Stimulated activated CD8-positive, alpha-beta memory T cell treated with anti-CD3 and anti-CD28 coated beads, Interleukin-15, amount 100 ng/mL, for 4 hours (primary cell): ENCODE data around the gene SRPRA.
A peak's percentile ranks its signal among the peaks of the same experiment; 100 is the strongest.
"Not testable (repeated sequence)": the region's sequence is repeated elsewhere in the genome, so short reads cannot be mapped to it uniquely, and the experiment has no call there.

ENCODE experiments used
- DNase-seq, 2 donors: peaks; one replicate each; pipeline ENCODE4 v3.0.0-alpha.2; 2020; ENCODE audit warnings: low read depth in 2 of 2

Gene SRPRA, protein sequence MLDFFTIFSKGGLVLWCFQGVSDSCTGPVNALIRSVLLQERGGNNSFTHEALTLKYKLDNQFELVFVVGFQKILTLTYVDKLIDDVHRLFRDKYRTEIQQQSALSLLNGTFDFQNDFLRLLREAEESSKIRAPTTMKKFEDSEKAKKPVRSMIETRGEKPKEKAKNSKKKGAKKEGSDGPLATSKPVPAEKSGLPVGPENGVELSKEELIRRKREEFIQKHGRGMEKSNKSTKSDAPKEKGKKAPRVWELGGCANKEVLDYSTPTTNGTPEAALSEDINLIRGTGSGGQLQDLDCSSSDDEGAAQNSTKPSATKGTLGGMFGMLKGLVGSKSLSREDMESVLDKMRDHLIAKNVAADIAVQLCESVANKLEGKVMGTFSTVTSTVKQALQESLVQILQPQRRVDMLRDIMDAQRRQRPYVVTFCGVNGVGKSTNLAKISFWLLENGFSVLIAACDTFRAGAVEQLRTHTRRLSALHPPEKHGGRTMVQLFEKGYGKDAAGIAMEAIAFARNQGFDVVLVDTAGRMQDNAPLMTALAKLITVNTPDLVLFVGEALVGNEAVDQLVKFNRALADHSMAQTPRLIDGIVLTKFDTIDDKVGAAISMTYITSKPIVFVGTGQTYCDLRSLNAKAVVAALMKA

DNA sequence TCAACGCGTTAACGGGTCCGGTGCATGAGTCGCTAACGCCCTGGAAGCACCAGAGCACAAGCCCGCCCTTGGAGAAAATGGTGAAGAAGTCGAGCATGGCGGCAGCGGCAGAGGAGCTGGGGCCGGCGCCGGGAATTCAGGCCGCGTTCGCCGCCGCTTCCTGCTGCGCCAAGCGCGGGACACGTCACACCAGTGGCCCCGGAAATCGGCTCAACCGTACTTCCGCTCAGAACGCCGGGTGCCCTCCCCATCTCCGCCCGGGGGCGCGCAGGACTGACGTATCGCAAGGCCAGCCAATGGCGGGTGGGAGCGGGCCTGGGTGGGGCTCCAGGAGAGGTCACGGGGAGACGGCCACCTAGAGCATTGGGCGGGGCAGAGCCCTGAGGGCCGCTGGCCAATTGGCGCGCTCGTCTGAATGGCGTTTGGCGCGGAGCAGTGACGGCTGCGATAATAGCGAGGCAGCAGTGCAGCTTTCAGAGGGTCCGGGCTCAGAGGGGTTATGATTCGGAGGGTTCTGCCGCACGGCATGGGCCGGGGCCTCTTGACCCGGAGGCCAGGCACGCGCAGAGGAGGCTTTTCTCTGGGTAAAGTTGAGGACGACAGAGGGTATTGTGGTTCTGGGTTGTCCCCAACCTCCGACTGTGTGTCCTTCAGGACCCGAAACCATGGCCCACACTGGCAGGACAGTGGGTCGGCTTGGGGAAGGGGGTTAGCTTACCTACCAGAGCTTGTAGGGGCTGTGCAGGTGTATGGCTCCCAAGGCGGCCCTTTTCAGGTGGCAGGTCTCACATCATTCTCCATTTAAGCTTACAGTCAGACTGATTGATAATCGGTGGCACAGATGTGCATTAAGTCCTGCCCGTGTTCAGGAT lies at the start of gene SRPRA, which contains the start of gene FOXRED1:
Gene SRPRA (minus strand): TSS at position 188 of the 872 bp plus-strand sequence. CDS start 91 bp downstream, at position 97.
Gene FOXRED1 (plus strand): TSS at position 447 of the 872 bp plus-strand sequence. CDS start 53 bp downstream, at position 500.
- DNase-seq, result peak; percentile 100

DNA sequence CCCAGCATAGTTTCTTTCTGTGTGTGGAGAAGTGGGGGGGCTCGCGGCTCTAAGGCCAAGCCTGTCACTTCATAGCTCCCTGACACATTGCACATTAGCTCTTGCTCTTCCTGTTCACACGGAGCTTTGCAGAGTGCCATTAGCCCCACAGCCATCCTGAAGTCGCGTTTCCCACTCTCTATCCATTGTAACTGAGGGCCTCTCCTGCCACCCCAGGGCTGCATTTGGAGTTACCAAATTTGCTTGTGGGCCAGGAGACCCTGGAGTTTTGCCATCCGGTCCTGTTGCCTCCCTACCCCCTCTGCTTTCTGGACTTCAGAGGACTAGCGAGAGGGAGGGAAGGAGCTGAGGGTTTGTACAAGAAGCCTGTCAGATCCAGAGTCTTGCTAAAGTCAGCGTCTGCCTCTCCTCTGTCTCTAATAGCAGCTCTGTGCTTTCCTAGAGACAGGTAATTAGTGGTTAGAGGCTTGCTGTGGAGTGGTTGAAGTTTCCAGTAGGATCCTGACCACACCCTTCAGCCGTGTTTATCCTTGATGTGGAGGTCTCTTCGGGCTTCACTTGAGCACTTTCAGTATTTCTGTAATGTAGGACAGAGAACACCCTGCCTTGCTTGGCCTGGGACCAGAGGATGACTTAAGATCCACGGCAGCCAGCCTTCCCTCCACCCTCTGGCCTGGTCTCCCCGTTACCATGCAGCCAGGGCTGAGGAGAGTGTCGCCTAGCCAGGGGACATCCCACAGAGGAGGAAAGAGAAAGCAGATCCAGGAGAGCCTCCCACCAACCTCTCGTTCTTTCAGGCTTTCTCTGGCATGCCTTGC lies 49.3 kb upstream of the SRPRA start:
- no peak for DNase-seq

DNA sequence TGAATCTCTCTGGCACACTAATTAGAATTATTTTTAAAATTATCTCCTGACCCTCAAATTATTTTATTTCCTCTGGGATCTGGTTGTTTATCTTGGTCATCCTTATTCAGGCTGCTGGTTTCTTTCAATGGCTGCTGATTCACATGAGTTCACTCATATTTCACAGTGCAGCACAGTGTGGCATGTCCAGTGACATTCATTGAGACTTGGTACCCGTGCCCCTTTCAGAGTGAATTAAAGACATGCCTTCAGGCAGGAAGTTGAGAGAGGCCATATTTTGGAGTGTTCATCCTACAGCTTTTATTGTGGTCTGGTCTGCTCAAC lies 48.7 kb upstream of the SRPRA start:
- no peak for DNase-seq

DNA sequence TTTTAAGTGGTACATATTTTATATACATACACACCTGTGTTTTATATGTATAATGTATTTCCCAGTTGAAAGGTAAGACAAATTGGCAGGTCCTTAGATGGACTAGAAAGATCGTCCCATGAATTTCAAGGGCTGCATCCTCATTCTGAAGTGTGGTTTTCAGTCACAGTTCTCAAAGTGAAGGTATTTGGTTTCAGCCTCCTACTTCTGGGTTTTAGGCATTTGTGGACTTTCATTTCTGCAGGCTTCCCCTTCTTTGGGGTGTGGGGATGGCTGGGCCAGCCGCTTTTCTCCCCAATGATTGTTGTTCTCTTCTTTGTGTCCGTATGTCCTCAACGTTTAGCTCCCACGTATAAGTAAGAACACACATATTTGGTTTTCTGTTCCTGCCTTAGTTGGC lies 45.1 kb upstream of the SRPRA start:
- no peak for DNase-seq

DNA sequence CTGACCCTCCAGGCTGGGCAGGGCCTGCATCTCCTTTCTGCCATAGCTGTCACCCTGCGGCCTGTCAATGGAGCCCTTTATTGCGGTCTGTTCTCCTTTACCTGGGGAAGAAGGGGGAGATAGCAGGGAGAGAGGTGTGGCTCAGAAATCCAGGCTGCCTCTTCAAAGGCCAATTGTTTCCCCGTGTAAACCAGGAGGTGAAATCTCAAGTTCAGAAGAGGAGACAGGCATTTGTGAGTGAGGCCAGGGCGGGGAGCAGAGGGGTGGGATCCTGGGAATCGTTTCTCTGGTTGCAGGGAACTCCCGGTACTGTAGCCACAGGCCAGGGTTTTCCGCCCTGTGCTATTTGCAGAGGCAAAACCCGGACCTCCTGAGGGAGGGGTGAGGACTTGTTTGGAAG lies 44.3 kb upstream of the SRPRA start:
- DNase-seq, result no peak

DNA sequence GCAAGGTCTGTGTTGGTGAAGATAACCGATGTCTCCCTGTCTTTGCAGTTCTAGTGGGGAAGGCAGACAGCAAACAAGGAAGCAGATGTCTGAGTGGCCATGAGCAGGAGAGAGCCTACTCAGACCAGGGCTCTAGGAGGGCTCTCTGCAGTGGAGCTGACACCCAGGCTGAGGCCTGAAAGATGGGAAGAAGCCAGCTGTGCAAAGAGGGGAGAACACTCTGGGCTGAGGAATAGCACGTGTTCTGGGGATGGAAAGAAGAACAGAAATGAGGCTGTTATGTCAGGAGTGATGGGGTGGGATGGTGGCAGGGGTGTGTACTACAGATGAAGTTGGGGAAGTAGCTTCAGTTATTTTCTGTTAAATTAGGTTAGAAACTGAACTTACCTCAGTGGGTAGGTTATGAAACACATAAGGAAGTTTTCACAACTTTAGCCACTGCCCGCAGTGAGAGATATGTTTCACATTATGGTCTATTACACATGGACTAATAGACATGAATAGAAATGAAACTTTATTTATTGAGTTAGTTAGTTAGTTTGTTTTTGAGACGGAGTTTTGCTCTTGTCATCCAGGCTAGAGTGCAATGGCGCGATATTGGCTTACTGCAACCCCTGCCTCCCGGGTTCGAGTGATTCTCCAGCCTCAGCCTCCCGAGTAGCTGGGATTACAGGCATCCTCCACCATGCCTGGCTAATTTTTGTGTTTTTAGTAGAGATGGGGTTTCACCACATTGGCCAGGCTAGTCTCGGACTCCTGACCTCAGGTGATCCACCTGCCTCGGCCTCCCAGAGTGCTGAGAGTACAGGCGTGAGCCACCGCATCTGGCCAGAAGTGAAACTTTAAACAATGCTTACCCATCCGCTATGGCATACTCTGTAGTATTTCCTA lies 43.0 kb upstream of the SRPRA start:
- no peak for DNase-seq

DNA sequence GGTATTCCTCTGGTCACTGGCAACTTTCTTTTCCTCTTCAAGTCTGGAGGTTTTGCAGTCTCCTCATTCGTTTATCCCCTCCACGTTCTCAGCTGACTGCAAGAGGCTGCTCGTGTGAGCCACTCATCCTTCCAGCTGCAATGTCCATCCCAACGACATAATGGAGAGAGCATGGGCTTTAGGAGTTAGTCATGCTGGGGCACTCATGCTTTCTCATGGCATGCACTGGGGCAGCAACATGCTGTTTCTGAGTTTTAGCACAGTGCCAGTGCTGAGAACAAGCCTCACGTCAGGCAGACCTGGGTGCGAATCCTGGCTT lies 42.3 kb upstream of the SRPRA start:
- no peak for DNase-seq

DNA sequence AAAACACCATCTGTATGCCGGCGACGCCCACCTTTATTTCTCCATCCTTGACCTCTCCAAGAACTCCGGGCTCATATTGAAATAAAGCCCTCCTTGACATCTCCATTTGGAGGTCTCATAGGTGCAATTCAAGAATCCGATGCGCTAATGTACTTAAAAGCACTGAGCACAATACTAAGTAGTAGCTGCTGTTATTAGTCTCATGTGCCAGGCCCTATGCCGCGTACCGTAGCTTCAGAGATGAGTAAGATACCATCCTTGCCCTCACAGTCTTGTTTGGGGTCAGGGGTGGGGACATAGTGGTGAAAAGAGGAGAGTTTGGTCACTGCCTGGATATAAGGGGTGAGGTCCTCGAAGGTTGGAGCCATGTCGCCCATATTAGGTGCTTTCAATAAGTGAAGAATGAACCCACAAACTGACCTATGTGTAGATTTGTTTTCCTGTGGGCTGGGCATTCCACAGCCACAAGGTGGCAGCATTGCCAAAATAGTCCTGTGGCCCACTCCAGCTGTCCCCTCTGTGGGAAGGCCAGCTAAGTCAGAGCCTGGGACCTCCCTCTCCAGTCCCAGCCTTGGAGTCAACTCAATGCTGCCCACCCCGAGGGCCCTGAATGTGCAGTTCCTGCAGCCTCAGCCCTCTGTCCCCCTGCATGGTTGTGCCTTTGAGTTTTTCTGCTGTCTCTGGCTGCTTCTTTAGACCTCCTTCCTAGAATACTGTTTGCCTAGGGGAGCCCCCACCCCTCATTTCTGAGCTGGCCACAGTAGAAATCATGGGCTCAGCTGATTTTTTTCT lies 41.7 kb upstream of the SRPRA start:
- DNase-seq, result no peak

DNA sequence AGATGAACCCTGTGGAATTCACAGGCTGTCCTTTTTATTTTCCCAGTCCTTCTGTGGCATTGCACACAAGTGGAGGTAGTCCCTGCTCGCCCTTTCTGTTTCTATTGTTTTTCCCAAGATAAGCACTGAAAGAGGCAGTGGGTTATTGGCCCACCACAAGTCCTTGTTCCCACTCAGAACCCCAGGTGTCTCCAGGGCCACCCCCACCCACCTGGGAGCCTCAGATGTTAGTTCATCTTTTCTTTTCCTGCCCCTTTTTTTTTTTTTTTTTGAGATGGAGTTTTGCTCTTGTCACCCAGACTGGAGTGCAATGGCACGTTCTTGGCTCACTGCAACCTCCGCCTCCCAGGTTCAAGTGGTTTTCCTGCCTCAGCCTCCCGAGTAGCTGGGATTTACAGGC lies 40.1 kb upstream of the SRPRA start:
- not testable (repeated sequence) for DNase-seq

DNA sequence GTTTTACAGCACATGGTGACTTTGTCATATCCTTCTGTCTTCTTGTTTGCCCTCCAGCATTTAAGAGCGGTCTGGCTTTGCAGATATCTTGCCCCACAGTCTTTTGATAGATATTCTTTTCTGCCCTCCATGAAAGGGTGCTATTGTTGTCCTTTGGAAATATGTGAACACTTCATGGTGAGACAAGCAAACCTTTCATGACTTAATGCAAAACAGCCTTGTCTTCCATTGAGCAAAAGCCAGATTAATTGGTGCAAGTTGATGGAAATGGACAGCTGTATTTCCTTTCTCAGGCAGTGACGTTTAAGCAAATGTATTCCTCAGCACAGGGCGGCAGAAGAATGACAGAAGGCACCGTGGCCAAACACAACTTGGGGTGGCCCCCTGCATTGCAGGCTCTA lies 39.6 kb upstream of the SRPRA start:
- DNase-seq, result no peak

DNA sequence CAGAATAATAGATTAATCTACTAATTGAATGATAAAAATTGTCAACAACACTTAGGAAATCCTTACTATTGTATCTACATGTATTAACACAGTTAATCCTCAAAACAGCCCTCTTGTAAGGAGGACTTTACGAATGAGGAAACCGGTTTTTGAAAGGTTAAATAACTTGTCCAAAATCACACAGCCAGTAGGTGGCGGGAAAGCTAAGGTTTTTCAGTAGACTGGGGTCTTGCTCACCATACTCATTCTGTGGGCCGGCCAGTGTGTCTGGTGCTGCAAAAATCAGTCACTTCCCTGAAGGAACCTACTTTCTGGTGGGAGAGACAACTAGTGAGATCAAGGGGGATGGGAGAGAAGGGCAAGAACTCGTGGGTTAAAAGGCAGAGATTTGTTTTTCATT lies 39.0 kb upstream of the SRPRA start:
- DNase-seq, result no peak

DNA sequence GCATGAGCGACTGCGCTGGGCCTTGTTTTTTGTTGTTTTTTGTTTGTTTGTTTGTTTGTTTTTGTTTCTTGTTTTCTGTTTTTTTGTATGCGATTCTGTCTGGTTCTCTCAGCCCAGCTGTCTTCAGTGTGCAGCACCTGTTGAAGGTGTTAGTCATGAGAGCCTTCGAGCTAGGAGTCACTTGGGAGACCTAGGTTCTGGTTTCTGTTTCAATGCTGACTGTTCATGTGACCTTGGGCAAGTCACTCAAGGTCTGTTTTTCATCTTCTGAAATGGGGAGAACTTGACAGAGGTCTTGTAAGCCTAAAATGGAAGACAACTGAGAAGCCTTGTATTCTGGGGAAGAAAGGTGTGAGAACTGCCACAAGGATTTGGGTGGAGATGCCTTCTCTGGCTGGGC lies 37.0 kb upstream of the SRPRA start:
- no peak for DNase-seq

DNA sequence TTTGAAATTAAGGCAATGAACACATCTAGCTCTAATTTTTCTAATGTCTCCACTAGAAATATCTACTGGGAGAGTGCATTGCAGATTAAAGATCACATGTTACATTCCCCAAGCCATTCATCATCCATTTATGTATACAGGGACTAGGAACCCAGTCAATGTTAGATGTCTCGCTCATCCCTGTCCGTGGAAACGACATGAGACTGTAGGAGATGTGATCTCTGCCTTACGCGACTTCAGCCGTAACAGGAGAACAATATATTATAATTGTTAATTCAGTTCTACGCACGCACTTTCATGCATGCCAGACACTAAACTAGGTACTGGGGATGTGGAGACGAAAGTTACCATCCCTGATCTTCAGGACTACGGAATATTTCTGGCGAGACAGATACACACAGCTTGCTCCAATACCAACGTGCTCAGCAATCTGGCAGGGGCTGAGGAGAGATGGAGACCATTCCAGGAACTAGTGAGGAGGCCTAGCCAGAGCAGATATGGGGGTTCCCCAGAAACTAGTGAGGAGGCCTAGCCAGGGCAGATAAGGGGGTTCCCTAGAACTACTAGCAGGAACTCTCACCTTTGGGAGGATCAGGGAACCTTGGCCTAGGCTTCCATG lies 35.9 kb upstream of the SRPRA start:
- no peak for DNase-seq

DNA sequence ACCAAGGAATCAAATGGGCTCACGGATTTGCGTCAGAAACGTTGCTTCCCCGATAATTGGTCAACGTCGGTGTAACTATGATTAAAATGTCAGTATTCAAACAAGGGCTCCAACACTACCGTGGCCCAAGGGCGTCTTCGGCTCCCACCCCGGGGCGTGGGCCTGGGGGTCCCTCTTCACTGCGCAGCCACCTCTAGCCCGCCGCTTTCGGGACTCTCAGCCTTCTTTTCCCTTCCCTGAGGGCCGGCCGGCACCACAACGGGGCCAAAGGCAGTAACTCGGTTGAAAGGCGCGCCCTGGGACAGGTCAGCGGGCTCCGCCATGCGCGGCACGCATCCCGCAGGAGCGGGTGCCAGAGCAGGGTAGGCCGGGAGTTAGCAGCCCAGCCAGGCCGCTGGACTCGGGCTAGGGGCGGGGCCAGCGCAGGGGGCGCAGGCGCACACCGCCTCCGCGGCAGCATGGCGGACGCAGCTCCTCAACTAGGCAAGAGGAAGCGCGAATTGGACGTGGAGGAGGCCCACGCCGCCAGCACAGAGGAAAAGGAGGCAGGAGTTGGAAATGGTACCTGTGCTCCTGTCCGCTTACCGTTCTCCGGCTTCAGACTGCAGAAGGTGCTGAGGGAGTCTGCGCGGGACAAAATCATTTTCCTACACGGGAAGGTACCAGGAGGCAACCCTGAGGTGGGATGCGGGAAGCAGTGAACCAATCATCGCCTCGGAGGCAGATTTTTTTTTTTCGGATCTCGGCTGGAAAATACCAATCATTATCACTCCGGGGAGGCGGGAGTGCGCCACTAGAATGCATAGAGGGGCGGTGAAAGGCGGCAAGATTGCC lies 35.1 kb upstream of the SRPRA start, which contains the start of gene DCPS:
Gene DCPS (plus strand): TSS at position 438 of the 834 bp plus-strand sequence. CDS start 21 bp downstream, at position 459.
- peak; percentile 71 to 74 for DNase-seq

DNA sequence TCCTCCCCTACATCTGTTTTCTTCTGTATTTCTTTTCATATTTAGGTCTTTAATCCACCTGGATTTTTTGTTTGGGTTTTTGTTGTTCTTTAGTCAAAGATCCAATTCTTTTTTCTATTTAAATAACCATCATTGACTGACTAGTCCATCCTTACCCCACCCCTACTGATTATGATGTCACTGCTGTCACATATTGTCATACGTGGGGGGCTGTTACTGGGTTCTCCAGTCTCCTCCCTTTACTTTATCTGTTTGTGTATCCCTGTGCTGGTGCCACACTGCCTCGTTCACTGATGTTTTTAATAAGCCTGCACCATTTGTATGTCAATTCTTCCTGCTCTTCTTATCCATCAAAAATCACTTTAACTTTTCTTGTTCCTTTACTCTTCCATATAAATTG lies 28.3 kb upstream of the SRPRA start:
- no peak for DNase-seq

DNA sequence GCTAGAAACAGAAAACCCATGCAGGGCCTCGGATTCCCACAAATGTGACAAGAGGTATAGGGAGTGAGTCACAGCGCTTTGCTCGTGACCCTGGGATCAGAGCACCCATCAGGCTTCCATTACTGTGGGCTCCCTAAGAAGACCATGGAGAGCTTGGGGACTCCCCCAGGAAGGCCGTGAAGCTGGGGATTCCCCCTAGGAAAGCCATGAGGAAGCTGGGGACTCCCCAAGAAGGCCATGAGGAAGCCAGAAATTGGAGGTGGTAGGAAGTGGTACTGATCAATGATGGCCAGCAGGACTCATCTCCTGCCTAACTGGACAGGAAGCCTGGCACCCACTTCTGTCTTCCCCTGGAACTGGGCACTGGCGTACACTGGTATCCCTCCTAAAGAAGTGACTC lies 25.0 kb upstream of the SRPRA start:
- no peak for DNase-seq

DNA sequence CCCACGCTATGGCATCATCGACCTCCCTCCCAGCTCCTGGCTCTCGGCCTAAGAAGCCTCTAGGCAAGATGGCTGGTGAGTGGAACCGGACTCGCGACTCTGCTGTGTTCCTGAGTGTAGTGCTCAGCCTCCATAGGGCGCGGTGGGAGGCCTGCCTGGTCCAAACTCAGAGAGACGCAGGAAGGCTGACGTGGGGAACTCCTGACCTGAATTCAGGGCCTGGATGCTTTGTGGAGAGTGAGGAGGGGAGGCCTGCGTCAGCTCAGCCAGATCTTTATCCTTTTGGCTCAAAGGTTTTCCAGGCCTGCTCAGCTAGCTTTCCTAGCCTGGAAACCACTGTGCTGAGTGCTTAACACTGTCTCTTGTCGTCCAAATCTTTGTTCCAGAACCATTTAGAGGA lies 22.2 kb upstream of the SRPRA start:
- no peak for DNase-seq

DNA sequence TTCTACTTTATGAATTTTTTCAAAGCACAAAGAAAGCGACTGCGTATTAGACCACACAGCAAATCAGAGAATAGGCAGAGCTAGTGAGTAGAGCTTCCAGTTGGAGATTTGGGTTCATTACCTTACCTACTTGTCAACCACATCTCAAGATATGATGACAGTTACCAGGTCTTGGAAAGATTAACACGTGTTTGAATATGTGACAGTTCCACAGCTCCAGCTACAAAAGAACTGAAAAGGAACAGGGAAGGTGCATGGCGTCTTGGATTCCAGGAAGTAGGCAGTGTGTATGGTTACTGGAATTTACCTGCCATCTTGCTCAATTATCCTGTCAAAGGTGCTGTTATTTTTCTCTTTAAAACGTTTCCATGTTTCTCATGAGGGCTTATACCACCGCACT lies 19.5 kb upstream of the SRPRA start:
- DNase-seq, result no peak
